Sigmoid colon (tissue), 7 donors: ENCODE results near the gene SLC51A. TPM values are rescaled to one million over a fixed set of nuclear protein-coding genes. Genes with fewer than 3 reads are reported as not detected.
"Not testable (repeated sequence)": the region's sequence is repeated elsewhere in the genome, so short reads cannot be mapped to it uniquely, and the experiment has no call there.

ENCODE experiments used
- DNase-seq: peaks from one replicate; pipeline ENCODE4 v3.0.0-alpha.2; 2019
- H3K27ac ChIP-seq, 4 donors: fragments of 200-600 bp; sonication (generic); one replicate each; pipeline ENCODE4 v1.5.1; 2016 to 2019; ENCODE audit warnings: mild to moderate bottlenecking in 1 of 4
- H3K27me3 ChIP-seq, 3 donors: fragments of 200-600 bp; sonication (generic); one replicate each; pipeline ENCODE4 v1.5.1; 2019; ENCODE audit warnings: mild to moderate bottlenecking in 1 of 3
- H3K36me3 ChIP-seq, 4 donors: fragments of 200-600 bp; sonication (generic); one replicate each; pipeline ENCODE4 v1.5.1; 2016 to 2019
- H3K4me1 ChIP-seq, 4 donors: fragments of 200-600 bp; sonication (generic); one replicate each; pipeline ENCODE4 v1.5.1; 2017 to 2019
- H3K4me3 ChIP-seq, 4 donors: fragments of 200-600 bp; sonication (generic); one replicate each; pipeline ENCODE4 v1.5.1; 2017 to 2019; ENCODE audit warnings: mild to moderate bottlenecking in 2 of 4, moderate library complexity in 1 of 4
- H3K9me3 ChIP-seq, 4 donors: fragments of 200-600 bp in 3 of 4; sonication (generic) in 3 of 4; one replicate each; pipeline versions ENCODE4 v1.5.1 to v1.6.1; 2013 to 2019
- CTCF ChIP-seq, 4 experiments: fragments of 450-650 bp in 3 of 4; fragments of 200-600 bp in 1 of 4; IDR thresholded peaks; one replicate each; pipeline ENCODE4 v1.5.1; 2016 to 2019; ENCODE audit warnings: antibody characterized with exemption in 4 of 4, mild to moderate bottlenecking in 3 of 4, moderate library complexity in 2 of 4
- EP300 ChIP-seq, 4 donors: sonication (generic); formaldehyde crosslinking; IDR thresholded peaks; one replicate each; pipeline ENCODE4 v1.6.1; 2017; ENCODE audit warnings: antibody characterized with exemption in 4 of 4
- POLR2A ChIP-seq, 2 donors: fragments of 450-650 bp; IDR thresholded peaks; one replicate each; pipeline ENCODE4 v1.6.1; 2016; ENCODE audit warnings: antibody characterized with exemption in 2 of 2, mild to moderate bottlenecking in 2 of 2, moderate library complexity in 2 of 2
- POLR2AphosphoS5 ChIP-seq, 4 donors: sonication (generic); formaldehyde crosslinking; IDR thresholded peaks; one replicate each; pipeline ENCODE4 v1.6.1; 2017; ENCODE audit warnings: antibody characterized with exemption in 4 of 4
- WGBS, 2 donors: extraction: QIAGEN DNeasy Blood & Tissue Kit; methylation state at CpG; one replicate each; pipeline ENCODE4 v1.1.7; 2013; 5-methylcytosine and 5-hydroxymethylcytosine counted together
- intact Hi-C: fragments of 100-400 bp; cut with DNase I; formaldehyde crosslinking; loops from one replicate; pipeline ENCODE4 v1.15.1; 2023
- polyA plus RNA-seq, 3 donors: library from polyadenylated mRNA; stranded (reverse); fragments of 200-250 nt; gene quantifications; one replicate each; pipeline ENCODE4 v1.2.3, GENCODE V29; 2013
- total RNA-seq, 4 donors: library from RNA; depleted of rRNA; stranded (reverse); fragments of >200 nt; gene quantifications; one replicate each; pipeline ENCODE4 v1.1.0, GENCODE V29; 2016
- donor health status: healthy with polysubstance abuse.
- donor health status: Bipolar disorder and iron deficiency.
- donor health status: healthy.

The SLC51A gene
- total and polyA plus RNA-seq, 7 donors: 7.8 to 22.7 (median 11.1) TPM; not detected in 4

GRCh38 chr3:196179380-196180308, 36.7 kb upstream of the SLC51A start:
- Histone ChIP-seq H3K36me3 (no peaks in the 10 kb centered on the region), H3K27me3 (no peaks in the 10 kb centered on the region), H3K4me1 (no peaks in the 10 kb centered on the region), H3K27ac (no peak overlapping the region), H3K9me3 (no peaks in the 10 kb centered on the region), H3K4me3 (no peak overlapping the region)
- no peak for DNase-seq
- TF ChIP-seq POLR2A (IDR thresholded peaks at IDR 0.05): no peak
- no peak for TF ChIP-seq POLR2AphosphoS5 (IDR thresholded peaks at IDR 0.05)
- no peak for TF ChIP-seq CTCF (IDR thresholded peaks at IDR 0.05)
- TF ChIP-seq EP300 (IDR thresholded peaks at IDR 0.05): no peak
- WGBS, 2 donors: 29% methylated on average over 24 of the region's 24 CpGs
- intact Hi-C loops: no loop called here

GRCh38 chr3:196180346-196180745, 36.0 kb upstream of the SLC51A start:
- Histone ChIP-seq H3K27ac (no peak overlapping the region), H3K9me3 (no peaks in the 10 kb centered on the region), H3K4me3 (no peak overlapping the region), H3K4me1 (no peaks in the 10 kb centered on the region), H3K27me3 (no peaks in the 10 kb centered on the region), H3K36me3 (no peaks in the 10 kb centered on the region)
- no peak for DNase-seq
- TF ChIP-seq POLR2A (IDR thresholded peaks at IDR 0.05) (no peak), CTCF (IDR thresholded peaks at IDR 0.05) (no peak), EP300 (IDR thresholded peaks at IDR 0.05) (no peak), POLR2AphosphoS5 (IDR thresholded peaks at IDR 0.05) (no peak)
- intact Hi-C loops: no loop called here
- WGBS, 2 donors: 80 to 85% methylated on average over 9 of the region's 9 CpGs

GRCh38 chr3:196181127-196181546, 35.2 kb upstream of the SLC51A start:
- 71 to 77% methylated on average over 10 of the region's 10 CpGs for WGBS, 2 donors
- intact Hi-C loops: no loop called here
- H3K27me3 ChIP-seq: no peaks in the 10 kb centered on the region
- no peaks in the 10 kb centered on the region for H3K4me1 ChIP-seq
- no peak overlapping the region for H3K27ac ChIP-seq
- no peak for DNase-seq
- H3K4me3 ChIP-seq: no peak overlapping the region
- TF ChIP-seq EP300 (IDR thresholded peaks at IDR 0.05) (no peak), POLR2A (IDR thresholded peaks at IDR 0.05) (no peak), POLR2AphosphoS5 (IDR thresholded peaks at IDR 0.05) (no peak), CTCF (IDR thresholded peaks at IDR 0.05) (no peak)
- H3K9me3 ChIP-seq: no peaks in the 10 kb centered on the region
- no peaks in the 10 kb centered on the region for H3K36me3 ChIP-seq

- H3K27ac ChIP-seq, H3K36me3 ChIP-seq, H3K4me3 ChIP-seq, DNase-seq, intact Hi-C loops, H3K27me3 ChIP-seq, H3K4me1 ChIP-seq, H3K9me3 ChIP-seq: not testable (repeated sequence)
- 85 to 91% methylated on average over 4 of the region's 4 CpGs for WGBS, 2 donors
Measured at GRCh38 chr3:196184169-196184432, 32.2 kb upstream of the SLC51A start.

GRCh38 chr3:196184881-196185280, 31.5 kb upstream of the SLC51A start:
- WGBS, 2 donors: 96 to 97% methylated on average over 15 of the region's 15 CpGs
- TF ChIP-seq POLR2A (IDR thresholded peaks at IDR 0.05): no peak
- TF ChIP-seq POLR2AphosphoS5 (IDR thresholded peaks at IDR 0.05): no peak
- TF ChIP-seq EP300 (IDR thresholded peaks at IDR 0.05): no peak
- TF ChIP-seq CTCF (IDR thresholded peaks at IDR 0.05): no peak
- no peaks in the 10 kb centered on the region for H3K27me3 ChIP-seq

More at GRCh38 chr3:196184881-196185280, 31.5 kb upstream of the SLC51A start:
- Histone ChIP-seq H3K9me3 (no peaks in the 10 kb centered on the region), H3K36me3 (no peaks in the 10 kb centered on the region), H3K27ac (no peak overlapping the region), H3K4me1 (peaks cover 0 to 6% (median 0%) of the 10 kb centered on the region in 4 donors), H3K4me3 (no peak overlapping the region)
- intact Hi-C loops: no loop called here
- DNase-seq: no peak
